ENCODE results near the gene CELSR1.

GRCh38 chr22:46366801-46367706, 170.4 kb downstream of the CELSR1 start:
- TF ChIP-seq, protein P1, sequence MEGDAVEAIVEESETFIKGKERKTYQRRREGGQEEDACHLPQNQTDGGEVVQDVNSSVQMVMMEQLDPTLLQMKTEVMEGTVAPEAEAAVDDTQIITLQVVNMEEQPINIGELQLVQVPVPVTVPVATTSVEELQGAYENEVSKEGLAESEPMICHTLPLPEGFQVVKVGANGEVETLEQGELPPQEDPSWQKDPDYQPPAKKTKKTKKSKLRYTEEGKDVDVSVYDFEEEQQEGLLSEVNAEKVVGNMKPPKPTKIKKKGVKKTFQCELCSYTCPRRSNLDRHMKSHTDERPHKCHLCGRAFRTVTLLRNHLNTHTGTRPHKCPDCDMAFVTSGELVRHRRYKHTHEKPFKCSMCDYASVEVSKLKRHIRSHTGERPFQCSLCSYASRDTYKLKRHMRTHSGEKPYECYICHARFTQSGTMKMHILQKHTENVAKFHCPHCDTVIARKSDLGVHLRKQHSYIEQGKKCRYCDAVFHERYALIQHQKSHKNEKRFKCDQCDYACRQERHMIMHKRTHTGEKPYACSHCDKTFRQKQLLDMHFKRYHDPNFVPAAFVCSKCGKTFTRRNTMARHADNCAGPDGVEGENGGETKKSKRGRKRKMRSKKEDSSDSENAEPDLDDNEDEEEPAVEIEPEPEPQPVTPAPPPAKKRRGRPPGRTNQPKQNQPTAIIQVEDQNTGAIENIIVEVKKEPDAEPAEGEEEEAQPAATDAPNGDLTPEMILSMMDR (conservative IDR thresholded peaks at IDR 0.05 in 1 of 2, IDR thresholded peaks at IDR 0.05 in 1 of 2; ENCODE audit: low read depth in 1 of 2, low read length in 2 of 2) = no peak
- no peak for TF ChIP-seq EZH2 (IDR thresholded peaks at IDR 0.05; ENCODE audit: low read length, missing control alignments)
